T-helper 1 cell treated with Interleukin-12 subunit alpha and Interleukin-12 subunit beta and Interleukin-4 antibody, amounts not matched to agents 30 μg/mL and 1 μg/mL, for 36 hours (primary cell): ENCODE measurements around the gene RAB37.

Experiments
- H3K27ac Mint-ChIP-seq: one replicate; pipeline ENCODE4 v1.8.0; 2021; ENCODE audit warnings: mild to moderate bottlenecking, mixed read lengths
- H3K27me3 Mint-ChIP-seq: one replicate; pipeline ENCODE4 v1.8.0; 2021; ENCODE audit warnings: low read depth, mixed read lengths
- H3K36me3 Mint-ChIP-seq: one replicate; pipeline ENCODE4 v1.8.0; 2021; ENCODE audit warnings: low read depth, mixed read lengths
- H3K4me1 Mint-ChIP-seq: one replicate; pipeline ENCODE4 v1.8.0; 2021; ENCODE audit warnings: low read depth, mixed read lengths
- H3K4me3 Mint-ChIP-seq: one replicate; pipeline ENCODE4 v1.8.0; 2021; ENCODE audit warnings: mild to moderate bottlenecking, moderate library complexity, mixed read lengths
- H3K9me3 Mint-ChIP-seq: one replicate; pipeline ENCODE4 v1.8.0; 2021; ENCODE audit warnings: mixed read lengths

RAB37 gene

GRCh38 chr17:74736513-74737298 lies at the start of gene RAB37:
RAB37 (plus strand) TSS chr17:74737256; CDS start chr17:74737273, 17 bp downstream.
- H3K27ac Mint-ChIP-seq: peak within 1 kb of the TSS; percentile 82
- peaks cover 10% of the 10 kb centered on the region for H3K36me3 Mint-ChIP-seq
- H3K27me3 Mint-ChIP-seq: peaks cover 8% of the 10 kb centered on the region
- peaks cover 43% of the 10 kb centered on the region for H3K4me1 Mint-ChIP-seq
- peak within 1 kb of the TSS; percentile 88 for H3K4me3 Mint-ChIP-seq
- no peaks in the 10 kb centered on the region for H3K9me3 Mint-ChIP-seq

GRCh38 chr17:74687886-74688285 lies 49.2 kb upstream of the RAB37 start:
- H3K4me1 Mint-ChIP-seq: peaks cover 19% of the 10 kb centered on the region
- H3K4me3 Mint-ChIP-seq: no peak overlapping the region
- peaks cover 24% of the 10 kb centered on the region for H3K27me3 Mint-ChIP-seq
- H3K36me3 Mint-ChIP-seq: no peaks in the 10 kb centered on the region
- H3K9me3 Mint-ChIP-seq: peaks cover 2% of the 10 kb centered on the region
- no peak overlapping the region for H3K27ac Mint-ChIP-seq

GRCh38 chr17:74690409-74690825 lies 46.6 kb upstream of the RAB37 start:
- H3K27me3 Mint-ChIP-seq: peaks cover 25% of the 10 kb centered on the region
- H3K9me3 Mint-ChIP-seq: peaks cover 6% of the 10 kb centered on the region
- H3K27ac Mint-ChIP-seq: no peak overlapping the region
- no peaks in the 10 kb centered on the region for H3K36me3 Mint-ChIP-seq
- H3K4me1 Mint-ChIP-seq: peaks cover 19% of the 10 kb centered on the region
- no peak overlapping the region for H3K4me3 Mint-ChIP-seq

GRCh38 chr17:74691151-74691550 lies 45.9 kb upstream of the RAB37 start:
- H3K4me1 Mint-ChIP-seq: peaks cover 19% of the 10 kb centered on the region
- H3K27ac Mint-ChIP-seq: no peak overlapping the region
- no peak overlapping the region for H3K4me3 Mint-ChIP-seq
- peaks cover 23% of the 10 kb centered on the region for H3K27me3 Mint-ChIP-seq
- no peaks in the 10 kb centered on the region for H3K36me3 Mint-ChIP-seq
- H3K9me3 Mint-ChIP-seq: peaks cover 6% of the 10 kb centered on the region

- Mint-ChIP-seq H3K4me1 (peaks cover 13% of the 10 kb centered on the region), H3K4me3 (no peak overlapping the region), H3K27ac (no peak overlapping the region), H3K36me3 (no peaks in the 10 kb centered on the region), H3K27me3 (peaks cover 35% of the 10 kb centered on the region), H3K9me3 (peaks cover 6% of the 10 kb centered on the region)
Measured at GRCh38 chr17:74694081-74694480, 43.0 kb upstream of the RAB37 start.

- Mint-ChIP-seq H3K9me3 (peaks cover 6% of the 10 kb centered on the region), H3K4me3 (no peak overlapping the region), H3K27ac (no peak overlapping the region), H3K36me3 (no peaks in the 10 kb centered on the region), H3K27me3 (peaks cover 35% of the 10 kb centered on the region), H3K4me1 (peaks cover 3% of the 10 kb centered on the region)
Measured at GRCh38 chr17:74695629-74696028, 41.4 kb upstream of the RAB37 start.

- H3K4me3 Mint-ChIP-seq: no peak overlapping the region
Measured at GRCh38 chr17:74697515-74697914, 39.5 kb upstream of the RAB37 start.

GRCh38 chr17:74698069-74698468 lies 39.0 kb upstream of the RAB37 start:
- peaks cover 35% of the 10 kb centered on the region for H3K27me3 Mint-ChIP-seq
- peaks cover 4% of the 10 kb centered on the region for H3K9me3 Mint-ChIP-seq
- H3K4me1 Mint-ChIP-seq: peaks cover 1% of the 10 kb centered on the region
- no peak overlapping the region for H3K4me3 Mint-ChIP-seq
- H3K36me3 Mint-ChIP-seq: no peaks in the 10 kb centered on the region
- H3K27ac Mint-ChIP-seq: no peak overlapping the region

More at GRCh38 chr17:74697515-74697914, 39.5 kb upstream of the RAB37 start:
- peaks cover 6% of the 10 kb centered on the region for H3K9me3 Mint-ChIP-seq
- H3K27ac Mint-ChIP-seq: no peak overlapping the region
- peaks cover 1% of the 10 kb centered on the region for H3K4me1 Mint-ChIP-seq
- H3K36me3 Mint-ChIP-seq: no peaks in the 10 kb centered on the region
- peaks cover 35% of the 10 kb centered on the region for H3K27me3 Mint-ChIP-seq

GRCh38 chr17:74699236-74699635 lies 37.8 kb upstream of the RAB37 start:
- Mint-ChIP-seq H3K4me3 (no peak overlapping the region), H3K27ac (no peak overlapping the region), H3K4me1 (peaks cover 1% of the 10 kb centered on the region), H3K36me3 (no peaks in the 10 kb centered on the region), H3K9me3 (peaks cover 3% of the 10 kb centered on the region), H3K27me3 (peaks cover 28% of the 10 kb centered on the region)

GRCh38 chr17:74702116-74702871 lies 34.8 kb upstream of the RAB37 start:
- Mint-ChIP-seq H3K4me1 (peaks cover under 1% of the 10 kb centered on the region), H3K9me3 (no peaks in the 10 kb centered on the region), H3K27me3 (peaks cover 40% of the 10 kb centered on the region), H3K4me3 (no peak overlapping the region), H3K36me3 (no peaks in the 10 kb centered on the region), H3K27ac (no peak overlapping the region)

- no peak overlapping the region for H3K4me3 Mint-ChIP-seq
- no peaks in the 10 kb centered on the region for H3K9me3 Mint-ChIP-seq
- H3K36me3 Mint-ChIP-seq: no peaks in the 10 kb centered on the region
- no peak overlapping the region for H3K27ac Mint-ChIP-seq
- no peaks in the 10 kb centered on the region for H3K4me1 Mint-ChIP-seq
- H3K27me3 Mint-ChIP-seq: peaks cover 35% of the 10 kb centered on the region
Measured at GRCh38 chr17:74703311-74703710, 33.7 kb upstream of the RAB37 start.

- Mint-ChIP-seq H3K9me3 (no peaks in the 10 kb centered on the region), H3K27me3 (peaks cover 35% of the 10 kb centered on the region), H3K4me3 (no peak overlapping the region), H3K4me1 (no peaks in the 10 kb centered on the region), H3K36me3 (no peaks in the 10 kb centered on the region), H3K27ac (no peak overlapping the region)
Measured at GRCh38 chr17:74704544-74704943, 32.5 kb upstream of the RAB37 start.

GRCh38 chr17:74711058-74711824 lies 25.8 kb upstream of the RAB37 start:
- H3K4me3 Mint-ChIP-seq: no peak overlapping the region
- no peak overlapping the region for H3K27ac Mint-ChIP-seq
- peaks cover 7% of the 10 kb centered on the region for H3K4me1 Mint-ChIP-seq
- no peaks in the 10 kb centered on the region for H3K36me3 Mint-ChIP-seq
- H3K9me3 Mint-ChIP-seq: no peaks in the 10 kb centered on the region
- peaks cover 41% of the 10 kb centered on the region for H3K27me3 Mint-ChIP-seq

GRCh38 chr17:74712301-74712700 lies 24.8 kb upstream of the RAB37 start:
- Mint-ChIP-seq H3K4me3 (no peak overlapping the region), H3K27me3 (peaks cover 37% of the 10 kb centered on the region), H3K4me1 (peaks cover 7% of the 10 kb centered on the region), H3K27ac (no peak overlapping the region), H3K9me3 (no peaks in the 10 kb centered on the region), H3K36me3 (no peaks in the 10 kb centered on the region)
